Astrocyte of the cerebellum (primary cell): Measurements from ENCODE around the gene SCGN.

Experiments
- DNase-seq: peaks from one replicate; pipeline ENCODE4 v3.0.0-alpha.2; 2011; ENCODE audit warnings: low read depth
- H3K4me3 ChIP-seq: 2 replicates; pipeline ENCODE4 v1.5.1; 2011; ENCODE audit warnings: mild to moderate bottlenecking, low read depth, low read length, moderate library complexity
- in situ Hi-C: cut with HindIII; loops from 2 replicates; pipeline ENCODE4 v1.10.0; 2017; ENCODE audit warnings: low sequenced_read_pairs
- TF ChIP-seq, protein P1 (sequence below): IDR thresholded peaks from 2 replicates; pipeline ENCODE4 v1.5.1; 2012; ENCODE audit warnings: low read length, low read depth, moderate library complexity, mild to moderate bottlenecking; ENCODE audit errors: missing control alignments

SCGN gene

DNA sequence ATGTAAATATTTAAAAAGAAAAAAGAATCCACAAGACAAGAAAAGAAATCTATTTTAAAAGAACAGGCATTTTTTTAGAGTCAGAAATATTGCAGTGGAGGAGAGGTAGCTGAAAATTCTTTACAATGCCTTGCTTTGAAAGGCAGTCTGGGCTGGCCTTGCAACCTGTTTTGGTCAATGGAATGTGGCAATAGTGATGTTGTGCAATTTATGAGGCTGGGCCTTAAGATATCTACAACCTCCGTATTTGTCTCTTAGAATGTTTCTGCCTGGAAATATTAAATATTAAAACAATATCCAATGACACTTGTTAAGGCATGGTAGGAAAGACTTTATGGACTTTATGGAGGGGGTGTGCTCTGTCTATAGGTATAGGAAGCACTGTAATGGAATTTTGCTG, 14.8 kb upstream of the SCGN start:
- DNase-seq, result no peak
- in situ Hi-C loops, result no loop called here
- TF ChIP-seq, protein P1, sequence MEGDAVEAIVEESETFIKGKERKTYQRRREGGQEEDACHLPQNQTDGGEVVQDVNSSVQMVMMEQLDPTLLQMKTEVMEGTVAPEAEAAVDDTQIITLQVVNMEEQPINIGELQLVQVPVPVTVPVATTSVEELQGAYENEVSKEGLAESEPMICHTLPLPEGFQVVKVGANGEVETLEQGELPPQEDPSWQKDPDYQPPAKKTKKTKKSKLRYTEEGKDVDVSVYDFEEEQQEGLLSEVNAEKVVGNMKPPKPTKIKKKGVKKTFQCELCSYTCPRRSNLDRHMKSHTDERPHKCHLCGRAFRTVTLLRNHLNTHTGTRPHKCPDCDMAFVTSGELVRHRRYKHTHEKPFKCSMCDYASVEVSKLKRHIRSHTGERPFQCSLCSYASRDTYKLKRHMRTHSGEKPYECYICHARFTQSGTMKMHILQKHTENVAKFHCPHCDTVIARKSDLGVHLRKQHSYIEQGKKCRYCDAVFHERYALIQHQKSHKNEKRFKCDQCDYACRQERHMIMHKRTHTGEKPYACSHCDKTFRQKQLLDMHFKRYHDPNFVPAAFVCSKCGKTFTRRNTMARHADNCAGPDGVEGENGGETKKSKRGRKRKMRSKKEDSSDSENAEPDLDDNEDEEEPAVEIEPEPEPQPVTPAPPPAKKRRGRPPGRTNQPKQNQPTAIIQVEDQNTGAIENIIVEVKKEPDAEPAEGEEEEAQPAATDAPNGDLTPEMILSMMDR, result no peak
- H3K4me3 ChIP-seq, result no peak overlapping the region

DNA sequence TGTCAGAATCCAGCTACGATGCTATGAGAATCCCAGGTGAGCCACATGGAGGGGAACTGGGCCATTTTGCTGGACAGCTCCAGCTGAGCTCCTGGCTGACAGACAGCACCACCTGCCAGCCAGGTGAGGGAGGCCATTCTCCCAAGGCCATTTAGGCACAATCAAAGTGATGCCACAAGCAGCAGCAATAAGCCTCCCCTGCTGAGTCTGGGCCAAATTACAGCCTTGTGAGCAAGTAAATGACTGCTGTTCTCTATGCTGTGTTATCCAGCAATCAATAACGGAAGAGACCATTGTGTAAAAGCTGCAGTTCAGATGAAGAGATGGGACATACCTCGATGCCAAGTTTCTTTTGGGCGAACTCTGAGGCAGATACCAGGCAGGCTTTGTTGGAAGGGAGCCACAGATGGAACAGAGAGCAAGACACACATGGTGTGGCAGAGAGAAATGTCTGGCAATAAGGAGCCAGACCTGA, 14.0 kb upstream of the SCGN start:
- in situ Hi-C loops, result no loop called here
- TF ChIP-seq, protein P1, result no peak
- no peak for DNase-seq
- no peak overlapping the region for H3K4me3 ChIP-seq

DNA sequence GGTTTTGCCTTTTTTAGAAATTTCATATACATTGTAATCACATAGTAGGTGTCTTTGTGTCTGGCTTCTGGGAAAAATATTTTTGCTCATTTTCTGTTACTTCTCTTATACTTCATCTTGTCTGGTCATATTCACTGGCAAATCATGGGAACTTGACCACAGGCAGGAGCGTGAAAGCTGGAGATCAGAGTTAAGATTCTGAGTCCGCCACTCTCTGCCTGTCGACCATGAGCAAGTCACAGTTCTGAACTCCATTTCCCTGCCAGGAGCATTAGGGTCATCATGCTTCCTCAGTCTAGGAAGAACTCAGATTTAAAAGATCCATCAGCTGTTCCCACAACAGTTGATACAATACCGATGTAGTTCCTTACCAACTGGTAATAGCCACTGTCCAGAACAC, 12.4 kb upstream of the SCGN start:
- TF ChIP-seq, protein P1, result no peak
- no peak for DNase-seq
- H3K4me3 ChIP-seq, result no peak overlapping the region
- in situ Hi-C loops, result no loop called here

DNA sequence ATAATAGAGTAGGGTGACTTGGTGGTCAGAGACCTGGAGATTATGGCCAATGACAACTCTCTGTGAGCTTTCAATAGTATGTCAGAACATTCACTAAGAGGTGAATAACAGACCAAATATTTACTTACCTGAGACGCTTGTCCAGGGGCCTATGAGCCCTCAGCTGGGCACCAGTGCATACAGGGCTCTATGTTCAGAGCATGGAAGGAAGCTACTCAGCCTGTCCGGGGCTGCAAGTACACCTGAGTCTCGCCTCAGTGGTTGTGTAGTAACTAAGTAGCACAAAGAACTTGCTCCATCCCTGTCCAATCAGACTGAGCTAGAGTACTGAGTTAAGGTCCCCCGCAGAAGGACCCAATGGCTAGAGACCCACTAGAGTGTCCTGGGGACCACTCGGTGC, 11.6 kb upstream of the SCGN start:
- TF ChIP-seq, protein P1, result no peak
- H3K4me3 ChIP-seq, result no peak overlapping the region
- in situ Hi-C loops, result no loop called here
- DNase-seq, result no peak

DNA sequence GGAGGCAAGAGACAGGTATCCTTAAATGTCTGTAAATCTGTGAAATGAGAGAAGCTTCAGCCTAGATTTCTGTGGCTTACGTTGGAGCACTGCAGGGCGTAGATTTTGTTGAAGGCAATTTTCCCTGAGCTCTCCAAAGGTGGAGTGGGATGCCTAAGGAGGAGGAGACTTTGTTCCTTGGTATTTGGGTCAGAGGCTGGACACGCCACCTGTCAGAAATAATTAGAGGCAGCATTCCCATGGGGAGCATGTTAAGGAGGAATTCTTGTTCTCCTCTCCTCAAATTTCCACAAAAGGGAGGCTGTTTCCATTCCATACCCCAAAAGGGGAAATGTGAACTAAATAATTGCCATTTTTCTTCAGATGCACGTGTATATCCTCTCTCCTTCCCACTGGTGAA, 11.1 kb upstream of the SCGN start:
- no peak overlapping the region for H3K4me3 ChIP-seq
- TF ChIP-seq, protein P1, result no peak
- no peak for DNase-seq
- in situ Hi-C loops, result no loop called here

DNA sequence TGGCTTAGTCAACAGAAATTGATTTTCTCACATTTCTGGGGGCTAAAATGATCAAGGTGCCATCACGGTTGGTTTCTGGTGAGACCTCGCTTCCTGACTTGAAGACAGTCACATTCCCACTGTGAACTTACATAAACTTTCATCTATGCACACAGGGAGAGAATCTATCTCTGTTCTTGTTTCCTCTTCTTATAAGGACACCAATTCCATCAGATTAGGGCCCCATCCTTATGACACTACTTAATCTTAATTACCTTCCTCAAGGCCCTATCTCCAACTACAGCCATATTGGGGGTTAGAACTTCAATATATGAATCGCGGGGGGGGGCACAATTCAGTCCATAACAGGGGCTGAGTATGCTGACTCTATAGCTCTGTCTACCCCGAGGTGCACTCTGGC, 10.6 kb upstream of the SCGN start:
- H3K4me3 ChIP-seq, result no peak overlapping the region
- in situ Hi-C loops, result no loop called here
- DNase-seq, result no peak
- TF ChIP-seq, protein P1, result no peak
